Tibial nerve (tissue), 4 donors: ENCODE results near the gene ZNF385D.

ENCODE experiments used
- CTCF ChIP-seq, 5 experiments: fragments of 200-600 bp in 3 of 5; fragments of 450-650 bp in 2 of 5; sonication (generic) in 3 of 5; IDR thresholded peaks; one replicate each; pipeline ENCODE4 v1.5.1; 2016 to 2019; ENCODE audit warnings: antibody characterized with exemption in 5 of 5, mild to moderate bottlenecking in 3 of 5, moderate library complexity in 2 of 5
- EP300 ChIP-seq, 2 donors: sonication (generic); formaldehyde crosslinking; IDR thresholded peaks; one replicate each; pipeline ENCODE4 v1.6.1; 2017; ENCODE audit warnings: antibody characterized with exemption in 2 of 2, mild to moderate bottlenecking in 1 of 2
- POLR2A ChIP-seq, 2 donors: fragments of 450-650 bp; IDR thresholded peaks; one replicate each; pipeline ENCODE4 v1.6.1; 2017; ENCODE audit warnings: antibody characterized with exemption in 2 of 2, mild to moderate bottlenecking in 2 of 2, moderate library complexity in 2 of 2

GRCh38 chr3:21502656-21503055 is 248.4 kb downstream of the ZNF385D start:
- TF ChIP-seq CTCF (IDR thresholded peaks at IDR 0.05) (no peak), POLR2A (IDR thresholded peaks at IDR 0.05) (no peak), EP300 (IDR thresholded peaks at IDR 0.05) (no peak)
